Neural cell (in vitro differentiated cells): ENCODE data around the gene ANO3.

Experiments used
- CTCF ChIP-seq: fragments of 450-650 bp; IDR thresholded peaks from 2 replicates; pipeline ENCODE4 v1.5.1; 2014; ENCODE audit warnings: antibody characterized with exemption, mild to moderate bottlenecking, moderate library complexity; ENCODE audit not compliant: poor library complexity, severe bottlenecking
- EP300 ChIP-seq: fragments of 450-650 bp; conservative IDR thresholded peaks from 2 replicates; pipeline ENCODE4 v1.6.1; 2014; ENCODE audit warnings: antibody characterized with exemption, mild to moderate bottlenecking, moderate library complexity; ENCODE audit not compliant: poor library complexity, severe bottlenecking
- EZH2 ChIP-seq: fragments of 200-600, 300-800 bp; shearing (Covaris generic), sonication (generic); IDR thresholded peaks from 2 replicates; pipeline ENCODE4 v1.6.1; 2014; ENCODE audit warnings: antibody characterized with exemption, low read length, borderline replicate concordance, mild to moderate bottlenecking; ENCODE audit not compliant: insufficient read depth, poor library complexity, severe bottlenecking
- MXI1 ChIP-seq: fragments of 450-650 bp; conservative IDR thresholded peaks from 2 replicates; pipeline ENCODE4 v1.6.1; 2014; ENCODE audit warnings: antibody characterized with exemption, mild to moderate bottlenecking; ENCODE audit not compliant: poor library complexity, severe bottlenecking
- POLR2AphosphoS5 ChIP-seq: IDR thresholded peaks from 2 replicates; pipeline ENCODE4 v1.6.1; 2012
- REST ChIP-seq: IDR thresholded peaks from 2 replicates; pipeline ENCODE4 v1.6.1; 2012; ENCODE audit warnings: borderline replicate concordance
- SMC3 ChIP-seq: fragments of 450-650 bp; conservative IDR thresholded peaks from 2 replicates; pipeline ENCODE4 v1.6.1; 2014; ENCODE audit warnings: antibody characterized with exemption, mild to moderate bottlenecking, moderate library complexity; ENCODE audit not compliant: poor library complexity

- TF ChIP-seq CTCF = no peak
- TF ChIP-seq EZH2 = no peak
- no peak for TF ChIP-seq EP300
- no peak for TF ChIP-seq POLR2AphosphoS5
- no peak for TF ChIP-seq MXI1
- TF ChIP-seq REST = no peak
- TF ChIP-seq SMC3 = no peak
Observed at GRCh38 chr11:26553182-26553581, 221.3 kb downstream of the ANO3 start.
